GM06990 (cell line): Measurements from ENCODE around the gene SPOP.

Experiments
- DNase-seq: peaks from one replicate; pipeline ENCODE4 v3.0.0-alpha.2; 2011; ENCODE audit not compliant: insufficient read length; ENCODE audit errors: extremely low read depth
- H3K27me3 ChIP-seq: replicated peaks from 2 replicates; pipeline ENCODE4 v1.6.0; 2011; ENCODE audit warnings: low read length; ENCODE audit not compliant: control insufficient read depth, insufficient read depth
- H3K36me3 ChIP-seq: 2 replicates; pipeline ENCODE4 v1.5.1; 2011; ENCODE audit warnings: low read length; ENCODE audit not compliant: control insufficient read depth, insufficient read depth
- H3K4me3 ChIP-seq: replicated peaks from 2 replicates; pipeline ENCODE4 v1.5.1; 2011; ENCODE audit warnings: low read depth, mild to moderate bottlenecking, control low read depth, low read length
- CTCF ChIP-seq: IDR thresholded peaks from 2 replicates; pipeline ENCODE4 v1.5.1; 2011; ENCODE audit warnings: low read length, control low read depth, mild to moderate bottlenecking, inconsistent platforms; ENCODE audit not compliant: insufficient read depth, poor library complexity, severe bottlenecking

SPOP gene

GRCh38 chr17:49699966-49700575, 22.2 kb upstream of the SPOP start:
- peaks cover 30% of the 10 kb centered on the region for H3K36me3 ChIP-seq
- TF ChIP-seq CTCF, result no peak

GRCh38 chr17:49698005-49698404, 20.1 kb upstream of the SPOP start:
- no peak overlapping the region for H3K4me3 ChIP-seq
- no peak for DNase-seq
- no peak for TF ChIP-seq CTCF
- H3K36me3 ChIP-seq, result peaks cover 16% of the 10 kb centered on the region
- no peaks in the 10 kb centered on the region for H3K27me3 ChIP-seq

More at GRCh38 chr17:49699966-49700575, 22.2 kb upstream of the SPOP start:
- Histone ChIP-seq H3K27me3 (no peaks in the 10 kb centered on the region), H3K4me3 (no peak overlapping the region)
- DNase-seq, result no peak

GRCh38 chr17:49696233-49696761, 18.4 kb upstream of the SPOP start:
- peaks cover 12% of the 10 kb centered on the region for H3K36me3 ChIP-seq
- no peaks in the 10 kb centered on the region for H3K27me3 ChIP-seq
- no peak for TF ChIP-seq CTCF
- peak; percentile 55 for DNase-seq
- H3K4me3 ChIP-seq, result no peak overlapping the region

- Histone ChIP-seq H3K27me3 (no peaks in the 10 kb centered on the region), H3K4me3 (no peak overlapping the region), H3K36me3 (peaks cover 10% of the 10 kb centered on the region)
- TF ChIP-seq CTCF, result no peak
- no peak for DNase-seq
Measured at GRCh38 chr17:49695698-49696232, 17.9 kb upstream of the SPOP start.

- peak; percentile 87 for TF ChIP-seq CTCF
- Histone ChIP-seq H3K4me3 (no peak overlapping the region), H3K27me3 (no peaks in the 10 kb centered on the region), H3K36me3 (peaks cover 5% of the 10 kb centered on the region)
- DNase-seq, result peak; percentile 38
Measured at GRCh38 chr17:49694847-49695697, 17.2 kb upstream of the SPOP start.
